Uterus (tissue), 2 donors: ENCODE results near the gene AFMID.
"Not testable (repeated sequence)": the region's sequence is repeated elsewhere in the genome, so short reads cannot be mapped to it uniquely, and the experiment has no call there.

Experiments used
- POLR2A ChIP-seq, 2 donors: fragments of 450-650 bp; IDR thresholded peaks; one replicate each; pipeline ENCODE4 v1.6.1; 2016; ENCODE audit warnings: antibody characterized with exemption in 2 of 2, mild to moderate bottlenecking in 1 of 2, moderate library complexity in 1 of 2
- TF ChIP-seq, protein P1 (sequence below), 4 experiments: fragments of 200-600 bp in 2 of 4; fragments of 450-650 bp in 2 of 4; sonication (generic) in 2 of 4; IDR thresholded peaks; one replicate each; pipeline ENCODE4 v1.5.1; 2016 to 2019; ENCODE audit warnings: antibody characterized with exemption in 4 of 4, mild to moderate bottlenecking in 2 of 4, moderate library complexity in 1 of 4

- TF ChIP-seq, protein P1, sequence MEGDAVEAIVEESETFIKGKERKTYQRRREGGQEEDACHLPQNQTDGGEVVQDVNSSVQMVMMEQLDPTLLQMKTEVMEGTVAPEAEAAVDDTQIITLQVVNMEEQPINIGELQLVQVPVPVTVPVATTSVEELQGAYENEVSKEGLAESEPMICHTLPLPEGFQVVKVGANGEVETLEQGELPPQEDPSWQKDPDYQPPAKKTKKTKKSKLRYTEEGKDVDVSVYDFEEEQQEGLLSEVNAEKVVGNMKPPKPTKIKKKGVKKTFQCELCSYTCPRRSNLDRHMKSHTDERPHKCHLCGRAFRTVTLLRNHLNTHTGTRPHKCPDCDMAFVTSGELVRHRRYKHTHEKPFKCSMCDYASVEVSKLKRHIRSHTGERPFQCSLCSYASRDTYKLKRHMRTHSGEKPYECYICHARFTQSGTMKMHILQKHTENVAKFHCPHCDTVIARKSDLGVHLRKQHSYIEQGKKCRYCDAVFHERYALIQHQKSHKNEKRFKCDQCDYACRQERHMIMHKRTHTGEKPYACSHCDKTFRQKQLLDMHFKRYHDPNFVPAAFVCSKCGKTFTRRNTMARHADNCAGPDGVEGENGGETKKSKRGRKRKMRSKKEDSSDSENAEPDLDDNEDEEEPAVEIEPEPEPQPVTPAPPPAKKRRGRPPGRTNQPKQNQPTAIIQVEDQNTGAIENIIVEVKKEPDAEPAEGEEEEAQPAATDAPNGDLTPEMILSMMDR (IDR thresholded peaks at IDR 0.05), result not testable (repeated sequence)
- TF ChIP-seq POLR2A (IDR thresholded peaks at IDR 0.05), result not testable (repeated sequence)
Measured at GRCh38 chr17:78235022-78235421, 47.9 kb downstream of the AFMID start.
